ENCODE results near the gene CSPG4. TPM values are rescaled to one million over a fixed set of nuclear protein-coding genes. Genes with fewer than 3 reads are reported as not detected.
A peak's percentile ranks its signal among the peaks of the same experiment; 100 is the strongest.
"Not testable (repeated sequence)": the region's sequence is repeated elsewhere in the genome, so short reads cannot be mapped to it uniquely, and the experiment has no call there.

CSPG4 gene, protein sequence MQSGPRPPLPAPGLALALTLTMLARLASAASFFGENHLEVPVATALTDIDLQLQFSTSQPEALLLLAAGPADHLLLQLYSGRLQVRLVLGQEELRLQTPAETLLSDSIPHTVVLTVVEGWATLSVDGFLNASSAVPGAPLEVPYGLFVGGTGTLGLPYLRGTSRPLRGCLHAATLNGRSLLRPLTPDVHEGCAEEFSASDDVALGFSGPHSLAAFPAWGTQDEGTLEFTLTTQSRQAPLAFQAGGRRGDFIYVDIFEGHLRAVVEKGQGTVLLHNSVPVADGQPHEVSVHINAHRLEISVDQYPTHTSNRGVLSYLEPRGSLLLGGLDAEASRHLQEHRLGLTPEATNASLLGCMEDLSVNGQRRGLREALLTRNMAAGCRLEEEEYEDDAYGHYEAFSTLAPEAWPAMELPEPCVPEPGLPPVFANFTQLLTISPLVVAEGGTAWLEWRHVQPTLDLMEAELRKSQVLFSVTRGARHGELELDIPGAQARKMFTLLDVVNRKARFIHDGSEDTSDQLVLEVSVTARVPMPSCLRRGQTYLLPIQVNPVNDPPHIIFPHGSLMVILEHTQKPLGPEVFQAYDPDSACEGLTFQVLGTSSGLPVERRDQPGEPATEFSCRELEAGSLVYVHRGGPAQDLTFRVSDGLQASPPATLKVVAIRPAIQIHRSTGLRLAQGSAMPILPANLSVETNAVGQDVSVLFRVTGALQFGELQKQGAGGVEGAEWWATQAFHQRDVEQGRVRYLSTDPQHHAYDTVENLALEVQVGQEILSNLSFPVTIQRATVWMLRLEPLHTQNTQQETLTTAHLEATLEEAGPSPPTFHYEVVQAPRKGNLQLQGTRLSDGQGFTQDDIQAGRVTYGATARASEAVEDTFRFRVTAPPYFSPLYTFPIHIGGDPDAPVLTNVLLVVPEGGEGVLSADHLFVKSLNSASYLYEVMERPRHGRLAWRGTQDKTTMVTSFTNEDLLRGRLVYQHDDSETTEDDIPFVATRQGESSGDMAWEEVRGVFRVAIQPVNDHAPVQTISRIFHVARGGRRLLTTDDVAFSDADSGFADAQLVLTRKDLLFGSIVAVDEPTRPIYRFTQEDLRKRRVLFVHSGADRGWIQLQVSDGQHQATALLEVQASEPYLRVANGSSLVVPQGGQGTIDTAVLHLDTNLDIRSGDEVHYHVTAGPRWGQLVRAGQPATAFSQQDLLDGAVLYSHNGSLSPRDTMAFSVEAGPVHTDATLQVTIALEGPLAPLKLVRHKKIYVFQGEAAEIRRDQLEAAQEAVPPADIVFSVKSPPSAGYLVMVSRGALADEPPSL (N-terminal part only)
- 100 to 1,000 TPM in 1 of 4 donors, 10 to 100 TPM in 3; 29.9 to 144 (median 49.7) TPM for total RNA-seq

- DNase-seq (ENCODE audit: low spot score) (no peak), ATAC-seq (ENCODE audit: low FRiP score) (peak; percentile 33)
- TF ChIP-seq, protein P1, sequence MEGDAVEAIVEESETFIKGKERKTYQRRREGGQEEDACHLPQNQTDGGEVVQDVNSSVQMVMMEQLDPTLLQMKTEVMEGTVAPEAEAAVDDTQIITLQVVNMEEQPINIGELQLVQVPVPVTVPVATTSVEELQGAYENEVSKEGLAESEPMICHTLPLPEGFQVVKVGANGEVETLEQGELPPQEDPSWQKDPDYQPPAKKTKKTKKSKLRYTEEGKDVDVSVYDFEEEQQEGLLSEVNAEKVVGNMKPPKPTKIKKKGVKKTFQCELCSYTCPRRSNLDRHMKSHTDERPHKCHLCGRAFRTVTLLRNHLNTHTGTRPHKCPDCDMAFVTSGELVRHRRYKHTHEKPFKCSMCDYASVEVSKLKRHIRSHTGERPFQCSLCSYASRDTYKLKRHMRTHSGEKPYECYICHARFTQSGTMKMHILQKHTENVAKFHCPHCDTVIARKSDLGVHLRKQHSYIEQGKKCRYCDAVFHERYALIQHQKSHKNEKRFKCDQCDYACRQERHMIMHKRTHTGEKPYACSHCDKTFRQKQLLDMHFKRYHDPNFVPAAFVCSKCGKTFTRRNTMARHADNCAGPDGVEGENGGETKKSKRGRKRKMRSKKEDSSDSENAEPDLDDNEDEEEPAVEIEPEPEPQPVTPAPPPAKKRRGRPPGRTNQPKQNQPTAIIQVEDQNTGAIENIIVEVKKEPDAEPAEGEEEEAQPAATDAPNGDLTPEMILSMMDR (IDR thresholded peaks at IDR 0.05): no peak
These were observed at the start of gene CSPG4 for GRCh38 chr15:75712668-75713337. Gene CSPG4 (minus strand): TSS chr15:75712848. CDS start chr15:75712755, 93 bp downstream.

- not testable (repeated sequence) for ATAC-seq (ENCODE audit: low FRiP score); DNase-seq (ENCODE audit: low spot score)
These were observed 49.7 kb upstream of the CSPG4 start for GRCh38 chr15:75762357-75762718.

DNA sequence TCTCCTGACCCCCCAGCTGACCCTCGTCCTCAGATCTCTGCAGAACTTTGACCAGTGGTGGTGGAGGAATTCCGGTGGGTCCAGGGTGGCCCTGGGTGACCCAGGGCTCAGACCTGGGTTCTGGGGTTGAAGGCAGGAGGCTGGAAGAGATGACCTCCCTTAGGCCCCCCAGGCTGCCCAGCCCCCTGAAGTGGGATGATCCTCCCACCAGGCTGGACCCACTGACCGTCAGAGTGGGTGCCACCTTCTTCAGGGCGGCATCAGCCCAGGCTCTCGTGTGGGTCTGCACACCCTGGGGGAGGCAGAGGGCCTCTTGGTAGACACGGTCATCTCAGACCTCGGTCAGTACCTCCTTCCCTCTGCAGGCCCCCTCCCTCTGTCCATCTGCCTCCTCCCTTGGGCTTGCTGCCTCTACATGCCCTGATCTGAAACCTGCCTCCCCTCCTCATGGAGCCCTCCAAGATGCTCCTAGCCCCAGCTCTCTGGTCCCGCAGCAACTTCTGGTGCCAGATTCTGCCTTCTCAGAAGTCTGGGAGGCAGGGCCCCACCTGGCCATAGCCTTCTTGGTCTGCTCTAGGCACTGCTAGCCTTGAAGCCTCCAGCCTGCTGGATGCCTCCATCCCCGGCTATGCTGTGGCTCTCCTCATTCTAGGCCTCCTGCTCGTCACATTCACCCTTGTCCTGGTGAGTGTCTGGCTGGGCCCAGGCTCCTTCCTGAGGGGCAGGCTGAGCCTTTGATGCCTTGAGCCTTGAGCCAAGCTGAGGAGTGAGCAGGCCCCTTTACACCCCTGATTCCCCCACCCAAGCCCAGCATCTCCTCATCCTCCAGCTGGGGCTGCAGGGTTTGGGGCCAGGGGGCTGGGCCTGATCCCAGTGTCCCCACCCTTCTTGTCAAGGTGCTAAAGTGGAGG, 49.1 kb upstream of the CSPG4 start:
- TF ChIP-seq, protein P1 (IDR thresholded peaks at IDR 0.05): no peak
- DNase-seq (ENCODE audit: low spot score): no peak
- no peak for ATAC-seq (ENCODE audit: low FRiP score)

- ATAC-seq (ENCODE audit: low FRiP score) (no peak), DNase-seq (ENCODE audit: low spot score) (no peak)
These were observed 48.2 kb upstream of the CSPG4 start for GRCh38 chr15:75760704-75761435.

DNA sequence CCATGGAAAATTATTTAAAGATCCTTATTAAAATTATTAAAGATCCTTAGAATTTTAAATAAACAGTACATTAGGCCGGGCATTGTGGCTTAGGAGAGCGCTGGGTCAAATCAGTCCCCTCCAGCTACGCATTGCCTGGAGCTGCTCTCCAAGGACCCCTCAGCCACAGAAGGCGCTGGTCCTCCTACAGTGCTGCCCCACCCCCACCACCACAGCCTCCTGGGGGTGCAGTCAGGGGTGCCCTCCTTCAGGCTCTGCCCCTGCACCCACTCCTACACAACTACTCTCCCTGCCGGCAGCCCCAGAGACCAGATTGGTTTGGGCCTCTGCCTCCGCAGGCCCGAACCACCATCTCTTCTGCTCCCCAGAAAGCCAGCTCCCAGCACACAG, 47.5 kb upstream of the CSPG4 start:
- not testable (repeated sequence) for ATAC-seq (ENCODE audit: low FRiP score)

More at GRCh38 chr15:75760704-75761435, 48.2 kb upstream of the CSPG4 start:
- TF ChIP-seq, protein P1 (IDR thresholded peaks at IDR 0.05): no peak

GRCh38 chr15:75759416-75760130, 46.9 kb upstream of the CSPG4 start:
- DNase-seq (ENCODE audit: low spot score) (no peak), ATAC-seq (ENCODE audit: low FRiP score) (no peak)
- TF ChIP-seq, protein P1 (IDR thresholded peaks at IDR 0.05): no peak

More for the DNA sequence above, 47.5 kb upstream of the CSPG4 start:
- DNase-seq (ENCODE audit: low spot score): not testable (repeated sequence)
